Stimulated activated CD4-positive, alpha-beta T cell treated with anti-CD3 and anti-CD28 coated beads, Interleukin-2, amount 100 ng/mL, for 48 hours (primary cell): ENCODE measurements around the gene SELPLG.

Experiments
- DNase-seq, 2 donors: peaks; one replicate each; pipeline ENCODE4 v3.0.0-alpha.2; 2020

Gene SELPLG

GRCh38 chr12:108618079-108618952 lies 15.4 kb downstream of the SELPLG start:
- peak; percentile 74 to 78 for DNase-seq

GRCh38 chr12:108616941-108617858 lies 16.5 kb downstream of the SELPLG start:
- peak; percentile 60 to 74 for DNase-seq

GRCh38 chr12:108616359-108616758 lies 17.3 kb downstream of the SELPLG start:
- DNase-seq: no peak

GRCh38 chr12:108615918-108616317 lies 17.8 kb downstream of the SELPLG start:
- DNase-seq: no peak

- DNase-seq: no peak
Observed at GRCh38 chr12:108614639-108615038, 19.1 kb downstream of the SELPLG start.

GRCh38 chr12:108614041-108614440 lies 19.7 kb downstream of the SELPLG start:
- no peak for DNase-seq

- no peak for DNase-seq
Observed at GRCh38 chr12:108613548-108613947, 20.1 kb downstream of the SELPLG start.

- no peak for DNase-seq
Observed at GRCh38 chr12:108612788-108613282, 20.9 kb downstream of the SELPLG start.

- DNase-seq: peak; percentile 46 to 54
Observed at GRCh38 chr12:108611884-108612415, 21.7 kb downstream of the SELPLG start.

GRCh38 chr12:108610856-108611605 lies 22.7 kb downstream of the SELPLG start:
- DNase-seq: no peak

- DNase-seq: no peak
Observed at GRCh38 chr12:108610336-108610815, 23.3 kb downstream of the SELPLG start.

GRCh38 chr12:108609537-108610335 lies 24.0 kb downstream of the SELPLG start:
- DNase-seq: no peak

- DNase-seq: no peak
Observed at GRCh38 chr12:108608616-108609015, 25.1 kb downstream of the SELPLG start.

GRCh38 chr12:108607981-108608600 lies 25.6 kb downstream of the SELPLG start:
- DNase-seq: no peak

- no peak for DNase-seq
Observed at GRCh38 chr12:108606492-108606891, 27.2 kb downstream of the SELPLG start.

GRCh38 chr12:108605690-108606406 lies 27.8 kb downstream of the SELPLG start:
- DNase-seq: no peak

- DNase-seq: no peak
Observed at GRCh38 chr12:108605000-108605689, 28.5 kb downstream of the SELPLG start.

GRCh38 chr12:108604208-108604941 lies 29.3 kb downstream of the SELPLG start:
- no peak for DNase-seq

GRCh38 chr12:108603743-108604142 lies 30.0 kb downstream of the SELPLG start:
- no peak for DNase-seq
